HG02973 (cell line): ENCODE data around the gene SEMA3B.
"Not testable (repeated sequence)": the region's sequence is repeated elsewhere in the genome, so short reads cannot be mapped to it uniquely, and the experiment has no call there.

ENCODE experiments used
- ATAC-seq: cut with Tn5 transposase; IDR thresholded peaks from one replicate; pipeline ENCODE4 v1.9.1; 2021; ENCODE audit warnings: moderate library complexity; ENCODE audit not compliant: unreplicated experiment

Gene SEMA3B

GRCh38 chr3:50258029-50258680 lies 10.8 kb upstream of the SEMA3B start:
- no peak for ATAC-seq

- no peak for ATAC-seq
Measured at GRCh38 chr3:50258979-50259378, 10.0 kb upstream of the SEMA3B start.

- ATAC-seq, result no peak
Measured at GRCh38 chr3:50259432-50260026, 9.4 kb upstream of the SEMA3B start.

GRCh38 chr3:50260027-50260941 lies 8.7 kb upstream of the SEMA3B start:
- ATAC-seq, result no peak

- no peak for ATAC-seq
Measured at GRCh38 chr3:50260942-50261441, 8.0 kb upstream of the SEMA3B start.

- no peak for ATAC-seq
Measured at GRCh38 chr3:50261505-50261904, 7.4 kb upstream of the SEMA3B start.

GRCh38 chr3:50262200-50262599 lies 6.7 kb upstream of the SEMA3B start:
- ATAC-seq, result not testable (repeated sequence)

- ATAC-seq, result no peak
Measured at GRCh38 chr3:50262778-50263177, 6.2 kb upstream of the SEMA3B start.

- ATAC-seq, result no peak
Measured at GRCh38 chr3:50263478-50264382, 5.2 kb upstream of the SEMA3B start.

GRCh38 chr3:50264383-50264963 lies 4.5 kb upstream of the SEMA3B start:
- ATAC-seq, result no peak

- no peak for ATAC-seq
Measured at GRCh38 chr3:50264964-50265485, 3.9 kb upstream of the SEMA3B start.

- no peak for ATAC-seq
Measured at GRCh38 chr3:50265571-50265970, 3.4 kb upstream of the SEMA3B start.

- ATAC-seq, result no peak
Measured at GRCh38 chr3:50266017-50266416, 2.9 kb upstream of the SEMA3B start.

GRCh38 chr3:50266836-50267235 lies 2.1 kb upstream of the SEMA3B start:
- no peak for ATAC-seq

- no peak for ATAC-seq
Measured at GRCh38 chr3:50267280-50267913, 1.6 kb upstream of the SEMA3B start.

GRCh38 chr3:50268276-50268675 lies 671 bp upstream of the SEMA3B start:
- ATAC-seq, result no peak

GRCh38 chr3:50269460-50269859 lies 513 bp downstream of the SEMA3B start:
- no peak for ATAC-seq

GRCh38 chr3:50269977-50270413 lies 1.0 kb downstream of the SEMA3B start:
- no peak for ATAC-seq

- no peak for ATAC-seq
Measured at GRCh38 chr3:50270422-50271224, 1.7 kb downstream of the SEMA3B start.
